ENCODE measurements around the gene TEKT3.

TEKT3 gene

DNA sequence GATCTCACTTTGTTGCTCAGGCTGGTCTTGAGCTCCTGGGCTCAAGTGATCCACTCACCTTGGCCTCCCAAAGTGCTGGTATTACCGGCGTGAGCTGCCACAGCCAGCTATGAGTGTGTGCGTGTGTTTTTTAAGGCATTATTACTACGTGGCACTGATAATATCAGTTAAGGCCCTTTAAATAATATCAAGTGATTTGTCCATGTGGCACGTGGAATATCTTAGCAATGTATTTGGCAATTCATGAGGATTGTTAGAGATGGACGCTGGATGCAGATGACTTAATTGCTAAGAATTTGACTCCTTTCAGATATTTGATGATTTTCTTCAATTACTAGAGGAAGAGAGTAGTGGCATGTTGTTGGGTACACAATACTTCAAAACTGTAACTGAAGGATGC is 50.8 kb downstream of the TEKT3 start:
- DNase-seq = no peak

DNA sequence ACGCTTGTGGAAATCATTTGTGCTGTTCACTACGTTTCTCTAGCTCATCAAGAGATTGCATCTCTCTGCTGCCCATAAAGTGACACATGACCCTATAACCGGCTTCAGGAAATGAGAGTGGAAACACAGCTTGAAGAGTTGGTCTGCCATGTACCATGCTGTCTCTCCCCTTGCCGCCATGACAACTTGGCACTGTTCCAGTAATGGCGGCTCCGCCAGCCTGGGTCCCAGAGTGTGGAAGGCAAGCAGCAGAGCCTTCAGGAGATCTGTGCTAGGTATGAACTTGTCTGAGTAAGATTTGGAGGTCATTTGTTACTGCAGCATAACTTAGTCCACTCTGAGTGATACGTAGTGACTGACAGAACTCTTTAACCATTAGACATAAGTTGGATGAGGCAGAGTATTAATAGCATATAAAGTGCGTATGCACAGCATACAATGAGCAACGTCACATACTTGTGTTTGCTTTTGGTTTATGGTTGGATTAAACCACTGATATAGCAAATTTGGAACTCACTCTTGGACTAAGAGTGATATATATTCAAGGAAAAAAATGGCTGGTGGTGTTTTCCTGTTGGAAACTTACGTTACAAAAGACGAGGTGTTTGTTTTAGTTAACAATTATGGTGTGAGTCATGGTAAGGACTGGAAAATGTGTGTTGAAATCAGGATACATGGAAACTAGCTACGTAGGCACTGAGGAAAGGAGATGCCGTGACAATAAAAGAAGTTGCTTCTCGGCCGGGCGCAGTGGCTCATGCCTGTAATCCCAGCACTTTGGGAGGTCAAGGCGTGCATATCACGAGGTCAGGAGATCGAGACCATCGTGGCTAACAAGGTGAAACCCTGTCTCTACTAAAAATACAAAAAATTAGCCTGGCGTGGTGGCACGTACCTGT is 51.9 kb downstream of the TEKT3 start:
- DNase-seq = no peak

DNA sequence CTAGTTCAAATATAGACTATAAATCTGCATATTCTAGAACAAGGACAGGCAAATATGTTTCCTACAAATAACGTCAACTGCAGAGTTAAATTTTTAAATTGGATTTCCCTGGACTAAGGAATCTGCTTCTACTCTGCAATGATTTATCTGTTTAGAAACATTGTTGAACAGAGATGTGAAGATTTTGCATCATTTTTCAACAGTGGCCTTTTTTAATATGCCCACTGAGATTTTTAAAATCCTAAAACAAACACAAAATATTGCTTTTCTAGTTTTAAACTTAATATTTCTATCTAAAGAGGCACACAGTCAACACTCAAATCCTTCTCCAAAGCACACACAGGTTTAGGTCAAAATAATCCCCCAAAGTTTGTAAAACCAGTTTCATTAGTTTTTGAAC is 52.5 kb downstream of the TEKT3 start:
- DNase-seq = no peak

DNA sequence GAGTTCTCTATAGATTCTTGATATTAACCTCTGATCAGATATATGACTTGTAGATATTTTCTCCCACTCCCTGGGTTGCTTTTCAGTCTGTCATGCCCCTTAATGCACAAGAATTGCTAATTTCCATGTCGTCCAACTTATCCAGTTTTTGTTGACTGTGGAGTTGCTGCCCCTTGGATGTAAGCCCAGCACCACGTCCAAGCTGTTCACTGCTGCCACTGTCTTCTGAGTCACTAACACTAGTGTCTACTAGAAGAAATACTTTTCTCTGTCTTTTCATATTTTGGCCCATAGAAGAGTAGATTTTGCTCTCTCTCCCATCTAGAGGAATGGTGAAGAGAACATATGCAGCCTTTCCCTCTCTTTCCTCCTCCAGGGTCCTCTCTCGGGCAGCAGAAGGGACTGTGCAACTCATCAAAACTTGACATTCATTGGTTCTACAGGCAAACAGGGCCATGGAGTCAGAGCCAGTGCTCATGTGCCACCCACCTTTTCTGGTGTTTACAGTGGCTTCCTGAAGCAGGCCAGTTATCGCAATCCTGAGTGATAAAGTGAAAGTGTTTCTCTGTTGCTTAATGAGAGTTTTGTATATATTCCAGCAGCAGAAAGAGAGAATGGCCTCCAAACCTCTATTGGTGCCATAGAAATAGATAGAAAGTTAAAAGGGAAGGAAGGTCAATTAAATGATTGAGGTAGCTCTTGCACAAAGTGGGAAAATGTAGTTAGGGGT is 53.7 kb downstream of the TEKT3 start:
- DNase-seq = no peak

DNA sequence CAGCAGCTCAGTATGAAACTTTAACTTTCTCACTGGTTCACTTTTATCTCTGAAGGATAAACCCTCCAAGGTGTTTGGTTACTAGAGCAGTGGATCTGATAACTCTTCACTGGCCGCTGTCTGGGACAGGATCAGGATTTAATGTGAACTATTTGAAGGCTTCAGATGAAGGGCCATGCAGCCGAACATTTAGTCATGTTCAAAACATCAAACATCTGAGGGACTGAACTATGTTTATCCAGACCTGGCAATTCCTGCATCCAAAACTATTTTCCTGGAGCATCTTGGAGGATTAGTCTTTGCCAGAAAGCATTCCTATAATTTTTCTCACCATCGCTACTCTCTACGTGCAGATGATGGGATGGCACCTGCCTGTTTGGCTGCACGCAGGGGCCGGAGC is 55.9 kb downstream of the TEKT3 start:
- no peak for DNase-seq

DNA sequence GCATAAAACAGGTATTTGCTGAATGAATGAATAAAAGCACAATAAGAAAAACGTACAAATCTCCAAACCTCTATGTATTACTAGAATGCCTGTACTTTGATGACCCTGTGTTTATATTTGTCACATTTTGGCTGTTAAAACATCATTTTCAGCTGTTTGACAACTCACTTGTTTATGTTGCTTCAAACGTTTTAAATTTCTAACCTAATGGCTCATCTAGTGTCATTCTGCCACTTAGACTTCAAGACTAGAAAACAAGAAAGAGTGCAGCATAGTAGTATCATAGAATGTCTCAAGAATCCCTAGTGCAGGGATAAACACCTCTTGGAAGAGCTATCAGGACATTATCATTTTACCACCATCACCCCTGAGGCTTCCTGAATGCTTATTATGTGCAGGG is 56.9 kb downstream of the TEKT3 start:
- no peak for DNase-seq

DNA sequence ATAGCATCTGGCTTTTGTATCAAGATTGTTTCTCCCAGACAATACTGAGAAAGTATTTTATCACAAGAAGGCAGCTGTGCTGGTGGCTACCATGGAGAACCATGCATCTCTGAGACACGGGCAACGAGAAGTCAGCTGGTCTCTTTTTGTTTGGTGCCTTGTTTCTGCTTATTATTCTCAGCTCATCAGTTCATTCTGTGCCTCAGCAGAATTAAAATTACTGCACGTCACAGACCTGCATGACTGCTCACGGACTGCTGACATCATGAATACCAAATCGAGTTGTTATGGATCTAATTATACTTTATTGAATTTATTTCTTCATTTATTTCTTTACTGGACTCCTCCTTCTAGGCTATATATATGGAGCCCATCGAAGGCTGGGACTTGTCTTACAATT is 57.3 kb downstream of the TEKT3 start:
- DNase-seq = no peak

DNA sequence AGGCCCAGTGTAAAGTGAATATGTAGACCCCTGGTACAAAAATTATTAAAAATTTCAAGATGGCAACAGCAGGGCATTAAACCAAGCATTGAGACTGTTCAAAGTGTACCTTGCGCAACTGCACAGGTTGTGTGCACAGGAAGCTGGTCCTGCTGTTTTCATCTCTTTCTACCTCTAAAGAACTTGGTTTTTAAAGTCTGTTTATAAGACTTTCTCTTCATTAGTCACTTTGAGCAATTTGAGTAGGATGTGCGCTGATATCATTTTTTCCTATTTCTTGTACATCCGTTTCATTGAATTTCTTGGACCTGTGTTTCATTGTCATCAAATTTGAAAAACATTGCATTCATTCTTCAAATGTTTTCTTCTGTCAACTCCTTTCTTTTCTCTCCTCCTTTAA is 59.5 kb downstream of the TEKT3 start:
- no peak for DNase-seq

DNA sequence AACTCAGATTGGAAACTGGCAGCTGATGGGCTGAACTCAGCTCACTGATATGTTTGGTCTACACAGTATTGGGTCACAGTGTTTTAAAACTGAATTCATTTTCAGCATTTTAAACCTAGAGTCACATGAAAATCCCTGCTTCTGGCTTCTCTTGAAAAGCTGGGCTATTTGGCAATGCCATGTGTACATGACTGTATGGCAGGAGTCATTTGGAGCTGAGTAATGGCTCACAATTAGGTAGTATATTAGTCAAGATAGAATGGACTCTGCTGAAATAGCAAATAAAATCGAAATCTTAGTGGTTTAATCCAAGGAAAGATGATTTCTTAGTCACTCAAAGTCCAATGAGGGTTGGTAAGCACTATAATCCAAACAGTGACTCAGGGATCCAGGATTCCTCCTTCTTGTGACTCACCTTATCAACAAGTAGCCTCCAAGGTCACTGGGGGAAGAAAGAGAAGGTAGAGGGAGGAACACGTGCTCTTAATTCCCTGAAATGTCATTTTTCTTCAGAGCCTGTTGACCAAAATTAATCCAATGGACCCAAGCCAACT is 62.4 kb downstream of the TEKT3 start:
- no peak for DNase-seq

DNA sequence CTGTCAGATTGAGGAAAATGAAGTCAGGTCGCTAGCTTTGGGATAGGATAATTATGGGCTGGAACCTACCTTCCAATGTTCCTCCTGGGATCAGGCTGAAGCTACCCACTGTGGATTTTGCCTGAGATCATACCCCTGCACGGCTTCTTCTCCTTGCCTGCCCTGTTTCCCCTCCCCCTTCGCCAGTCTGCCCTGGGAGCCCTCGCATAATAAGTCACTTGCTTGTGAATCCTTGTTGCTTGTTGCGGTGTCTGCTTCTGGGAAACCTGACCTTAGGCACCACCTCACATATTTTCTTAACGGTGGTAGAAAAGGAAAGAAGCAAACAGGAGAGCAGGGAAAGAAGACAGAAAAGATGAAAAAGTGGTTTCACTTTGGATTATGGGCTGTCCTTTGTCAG is 63.0 kb downstream of the TEKT3 start:
- no peak for DNase-seq

DNA sequence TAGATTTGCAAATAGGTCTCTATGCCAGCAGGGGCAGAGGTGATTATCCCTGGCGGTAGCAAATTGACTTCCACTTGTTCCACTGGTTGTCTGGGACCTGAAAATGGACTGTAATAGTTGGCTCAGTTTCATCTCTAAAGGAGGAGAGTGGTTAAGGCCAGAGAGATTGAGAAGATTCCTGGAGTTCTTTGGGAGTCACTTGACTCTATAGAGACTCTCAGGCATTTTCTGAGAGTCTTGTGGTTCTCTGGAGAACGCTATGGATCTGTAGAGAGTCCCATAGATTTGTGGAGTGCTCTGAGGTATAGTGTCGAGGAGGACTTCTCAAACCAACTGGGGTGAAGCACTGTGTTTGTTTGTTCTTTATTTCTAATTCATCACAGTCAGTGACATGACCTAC is 67.4 kb downstream of the TEKT3 start:
- no peak for DNase-seq

DNA sequence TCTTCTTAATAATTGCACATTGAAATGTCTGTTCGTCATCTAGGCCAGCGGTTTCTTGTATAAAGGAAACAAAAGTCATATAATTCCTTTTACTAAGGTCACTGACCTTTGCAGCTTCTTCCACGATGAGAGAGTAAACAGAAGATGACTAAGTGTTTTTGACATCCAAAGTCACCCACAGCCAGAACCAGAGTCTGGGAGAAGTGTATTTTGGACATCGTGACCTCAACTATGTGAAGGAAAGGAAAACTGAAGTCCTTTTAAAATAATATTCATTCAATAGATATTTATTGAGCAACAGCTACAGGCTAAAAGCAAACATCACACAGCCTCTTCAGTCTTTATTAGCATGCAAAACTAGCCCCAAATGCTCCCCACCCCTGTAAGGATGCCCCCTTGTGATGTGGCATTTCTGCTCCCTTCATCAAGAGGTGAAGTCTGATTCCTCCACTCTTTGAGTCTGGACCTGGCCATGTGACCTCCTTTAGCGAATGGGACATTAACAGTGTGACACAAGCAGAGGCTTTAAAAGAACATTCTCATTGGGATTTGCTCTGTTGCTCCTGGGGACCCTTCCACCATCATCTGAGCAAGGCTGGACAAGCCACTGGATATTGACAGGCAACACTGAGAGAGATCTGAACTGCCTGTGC is 68.1 kb downstream of the TEKT3 start:
- no peak for DNase-seq

DNA sequence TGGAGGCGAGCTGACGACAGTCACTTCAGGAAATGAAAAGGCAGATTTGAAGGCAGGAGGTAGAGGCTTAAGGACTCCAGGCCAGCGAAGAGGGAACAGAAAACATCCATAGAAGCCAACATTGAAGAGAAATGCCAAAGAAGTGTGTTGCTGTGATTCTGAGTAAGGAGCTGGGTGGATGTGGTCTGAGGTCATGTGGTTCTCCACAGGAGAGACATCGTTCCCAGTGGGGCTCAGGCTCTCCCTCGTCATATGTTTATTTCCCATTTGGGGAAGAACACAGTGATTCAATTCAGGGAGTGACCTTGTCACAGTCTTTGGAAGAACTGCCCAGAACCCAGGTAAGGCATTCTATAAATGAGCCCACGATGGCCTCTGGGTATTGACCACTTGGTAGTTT is 69.7 kb downstream of the TEKT3 start:
- DNase-seq = no peak

DNA sequence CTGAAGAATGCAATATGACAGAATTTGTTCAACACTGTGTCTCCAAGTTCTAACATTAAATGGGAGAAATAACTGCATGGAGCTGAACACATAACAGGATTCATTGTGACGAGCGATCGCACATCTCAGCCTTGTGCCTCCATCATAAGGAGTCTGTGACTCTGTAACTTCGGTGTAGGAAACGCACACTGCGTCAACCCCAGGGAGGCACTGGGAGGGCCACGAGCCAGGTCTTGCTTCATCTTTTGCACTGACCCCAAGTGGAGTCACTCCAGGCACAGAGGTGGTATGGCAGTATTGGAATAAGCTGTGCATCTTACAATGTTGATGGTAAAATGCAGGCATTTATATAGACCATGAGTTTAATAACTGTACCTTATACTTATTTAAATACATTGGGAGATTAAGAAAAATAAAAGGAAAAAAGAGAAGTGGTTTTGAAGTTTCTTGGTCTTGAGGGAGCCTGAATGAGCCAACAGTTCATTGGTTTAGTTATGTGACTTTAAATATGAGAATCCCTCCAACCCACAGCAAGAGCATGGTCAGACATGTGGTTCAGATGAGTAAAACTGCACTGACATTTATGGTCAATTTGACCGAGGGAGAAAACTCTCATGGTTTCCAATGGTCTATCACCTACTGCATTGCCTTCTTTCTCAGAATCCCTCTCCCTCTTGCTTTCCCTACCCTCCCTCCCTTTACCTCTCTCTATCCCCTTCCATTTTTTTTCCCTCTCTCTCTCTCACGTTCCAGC is 70.6 kb downstream of the TEKT3 start:
- DNase-seq = no peak

DNA sequence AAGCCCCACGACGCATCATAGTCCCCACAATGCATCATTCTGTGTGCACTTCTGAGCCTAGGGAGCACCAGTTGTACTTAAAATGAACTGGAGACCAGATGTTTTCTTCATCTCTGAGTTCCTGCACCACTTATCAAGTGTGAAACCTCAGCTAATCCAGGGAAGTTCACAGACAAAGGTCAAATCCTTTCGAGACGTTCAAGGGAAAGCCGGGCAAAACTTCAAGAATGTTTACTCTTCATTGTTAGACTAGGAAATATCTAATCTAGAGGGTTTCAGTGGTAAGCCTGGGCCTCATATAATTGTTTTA is 71.7 kb downstream of the TEKT3 start:
- no peak for DNase-seq

DNA sequence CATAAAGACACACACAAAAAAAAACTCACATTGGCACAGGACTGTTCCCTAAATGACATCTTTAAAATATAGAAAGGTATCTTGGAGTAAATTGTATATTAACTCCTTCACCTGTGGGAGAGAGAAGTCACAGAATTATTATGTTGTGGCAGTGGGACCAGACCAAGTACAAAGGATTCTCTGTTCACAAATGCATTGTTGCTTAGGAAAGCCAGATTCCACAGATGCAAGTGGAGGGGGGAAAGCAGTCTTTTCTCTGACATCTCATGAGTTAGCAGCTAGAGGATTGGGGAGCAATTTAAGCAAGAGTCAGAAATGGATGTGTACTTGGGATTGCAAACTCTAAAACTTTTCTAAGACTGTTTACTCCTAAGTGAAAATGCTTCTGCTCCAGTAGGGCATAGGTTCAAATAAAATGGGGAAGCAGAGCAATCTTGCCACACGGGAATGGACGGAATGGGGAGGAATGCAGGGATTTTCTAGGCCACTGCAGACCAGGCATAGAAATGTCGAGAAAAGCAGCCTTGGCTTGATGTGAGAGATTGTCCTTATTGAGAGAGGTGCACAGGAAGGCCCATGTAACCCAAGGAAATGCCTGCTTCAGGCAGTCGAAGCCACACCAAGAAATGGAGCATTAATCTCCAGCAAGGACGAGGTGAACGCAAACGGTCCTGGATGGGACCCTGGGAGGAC is 72.2 kb downstream of the TEKT3 start:
- no peak for DNase-seq

DNA sequence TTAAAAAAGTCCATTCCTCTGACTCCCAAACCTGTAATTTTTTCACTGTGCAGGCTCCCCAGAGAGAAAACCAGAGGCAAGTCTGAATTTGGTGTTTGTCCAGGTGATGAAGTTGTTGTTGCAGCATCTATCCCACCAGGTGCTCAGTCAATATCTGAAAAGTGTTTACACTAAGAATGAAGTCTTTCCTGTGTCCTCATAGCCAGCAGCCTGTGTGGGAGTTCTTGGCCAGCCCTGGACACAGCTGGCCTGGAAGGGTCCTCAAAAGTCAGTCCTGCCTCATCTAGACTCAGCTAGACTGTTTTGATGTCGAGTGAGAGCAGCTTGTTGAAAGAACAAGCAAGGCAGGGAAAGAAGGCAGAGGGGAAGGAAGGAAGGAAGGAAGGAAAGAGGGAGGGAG is 72.9 kb downstream of the TEKT3 start:
- DNase-seq = no peak

DNA sequence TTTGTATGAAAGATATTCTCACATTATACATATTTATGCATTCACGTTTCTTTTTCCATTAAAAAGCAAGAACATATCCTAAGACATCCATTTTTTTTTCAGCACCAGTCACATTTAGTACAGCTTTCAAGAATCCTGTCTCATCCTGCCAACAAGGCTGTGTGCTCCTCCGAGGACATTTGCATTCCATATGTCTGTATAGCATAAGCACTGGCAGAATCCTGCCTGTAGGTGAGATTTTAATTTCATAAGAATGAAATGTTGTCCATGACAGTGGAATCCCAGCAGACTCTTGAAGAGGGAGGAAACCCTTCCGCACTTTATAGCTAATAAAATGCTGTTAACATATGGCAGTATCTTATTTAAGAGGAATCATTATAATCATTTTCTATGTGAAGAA is 73.4 kb downstream of the TEKT3 start:
- no peak for DNase-seq

DNA sequence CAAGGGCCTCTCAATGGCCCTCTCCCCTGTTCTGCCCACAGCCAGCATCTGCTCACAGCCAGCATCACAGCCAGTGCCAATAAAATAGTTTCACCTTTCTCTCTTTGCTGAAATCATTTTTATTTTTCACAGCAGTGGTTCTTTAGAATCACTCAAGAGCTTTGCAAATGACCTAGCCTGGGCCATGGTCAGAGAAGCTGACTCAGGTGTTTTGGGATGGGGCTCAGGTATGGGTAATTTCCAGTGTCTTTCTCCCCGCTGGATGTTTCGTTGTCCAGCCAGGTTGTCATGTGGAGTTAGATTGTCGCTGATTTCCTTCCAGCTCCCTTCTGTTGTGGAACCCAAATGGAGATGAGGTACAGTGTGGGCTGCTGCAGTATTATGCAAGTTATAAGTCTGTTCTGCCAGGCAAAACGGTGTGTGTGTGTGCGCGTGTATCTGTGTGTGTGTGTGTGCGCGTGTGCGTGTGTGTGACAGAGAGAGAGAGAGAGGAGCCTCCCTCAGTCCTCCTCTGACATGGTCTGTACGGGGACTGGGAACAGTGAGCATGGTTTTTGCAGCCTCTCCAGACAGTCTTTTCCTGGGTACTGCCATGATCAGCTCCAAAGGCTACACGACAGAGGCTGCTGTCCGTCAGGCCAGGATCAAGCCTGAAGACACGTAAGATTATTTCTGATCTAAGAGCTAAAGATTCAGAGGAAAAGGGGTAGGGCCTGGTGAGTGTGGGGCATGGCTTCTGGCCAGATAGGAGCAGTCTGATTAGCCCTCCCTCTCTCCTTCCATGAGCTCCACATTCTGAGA is 74.9 kb downstream of the TEKT3 start:
- no peak for DNase-seq

DNA sequence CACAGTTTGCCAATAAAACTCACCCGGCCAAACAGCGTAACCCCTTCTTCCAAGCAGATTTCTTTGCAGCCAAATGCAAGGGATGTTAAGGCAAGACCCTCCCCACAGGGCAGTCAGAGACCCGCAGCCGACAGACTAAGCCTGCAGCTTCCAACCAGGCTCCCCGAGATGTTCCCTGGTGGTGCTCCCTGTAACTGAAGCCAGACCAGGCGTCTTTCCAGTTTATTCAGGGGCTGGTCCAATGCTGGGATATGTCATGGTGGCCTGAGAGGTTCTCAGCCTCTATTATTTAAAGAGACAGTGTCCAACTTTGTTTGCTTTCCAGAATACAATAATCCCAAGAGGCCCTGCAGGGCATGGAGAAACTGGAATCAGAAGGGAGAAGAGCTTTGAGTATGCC is 76.3 kb downstream of the TEKT3 start, which contains the start of gene PMP22:
TSS of gene PMP22 (minus strand) at position 196 of the 400 bp plus-strand sequence. CDS start 4,599 bp downstream, outside the sequence.
- DNase-seq = peak in 1 of 14 donors; percentile 35

DNA sequence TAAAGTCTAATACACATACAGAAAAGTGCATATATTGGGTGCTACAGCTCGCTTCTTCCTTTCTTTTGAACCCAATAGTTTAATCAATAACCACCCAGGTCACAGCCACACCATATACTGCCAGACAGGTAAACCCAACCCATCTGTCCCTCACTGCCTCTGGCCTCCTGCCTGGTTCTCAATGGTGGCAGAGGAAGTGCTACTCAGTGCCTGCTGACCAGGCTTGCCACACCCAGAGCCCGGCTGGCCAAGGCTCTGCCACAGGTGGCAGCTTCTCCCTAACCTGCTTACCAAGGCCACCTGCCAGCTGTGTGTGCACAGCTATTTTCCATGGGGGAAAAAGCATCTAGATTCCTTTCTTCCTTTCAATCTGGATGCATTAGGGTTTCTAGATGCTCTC is 76.9 kb downstream of the TEKT3 start:
- peak in 1 of 14 donors; percentile 25 for DNase-seq

Data from C1 segment of cervical spinal cord (tissue), 14 donors.